DND-41 (cell line): ENCODE measurements around the gene CFAP97.

ENCODE experiments used
- ATAC-seq: fragments of 200-7000 bp; cut with Tn5 transposase; 3 replicates; pipeline ENCODE4 v1.9.1; 2021; ENCODE audit warnings: low read depth; ENCODE audit not compliant: insufficient read depth
- DNase-seq: peaks from one replicate; pipeline ENCODE4 v3.0.0-alpha.2; 2020
- H2AFZ ChIP-seq: 2 replicates; pipeline ENCODE4 v1.6.0; 2012; ENCODE audit warnings: low read depth, low read length
- H3K27ac ChIP-seq: 2 replicates; pipeline ENCODE4 v1.5.1; 2012; ENCODE audit warnings: low read length, inconsistent platforms
- H3K27me3 ChIP-seq: fragments of 200-600 bp; sonication (generic); 2 replicates; pipeline ENCODE4 v1.6.0; 2012; ENCODE audit warnings: low read length, mild to moderate bottlenecking, inconsistent platforms; ENCODE audit not compliant: insufficient read depth, poor library complexity
- H3K36me3 ChIP-seq: 2 replicates; pipeline ENCODE4 v1.5.1; 2012; ENCODE audit warnings: low read length, inconsistent platforms; ENCODE audit not compliant: insufficient read depth
- H3K4me1 ChIP-seq: 2 replicates; pipeline ENCODE4 v1.5.1; 2012; ENCODE audit warnings: mild to moderate bottlenecking, low read length; ENCODE audit not compliant: insufficient read depth
- H3K4me2 ChIP-seq: 2 replicates; pipeline ENCODE4 v1.6.0; 2012; ENCODE audit warnings: mild to moderate bottlenecking, moderate library complexity, low read length, inconsistent platforms; ENCODE audit not compliant: insufficient read depth
- H3K4me3 ChIP-seq, 2 experiments: fragments of 200-600 bp in 1 of 2; shearing (Covaris generic) in 1 of 2; 2 replicates each; pipeline ENCODE4 v1.5.1; 2012 to 2016; ENCODE audit warnings: inconsistent platforms in 2 of 2, low read length in 2 of 2, mild to moderate bottlenecking in 2 of 2, low read depth in 1 of 2, moderate library complexity in 1 of 2
- H3K79me2 ChIP-seq: 2 replicates; pipeline ENCODE4 v1.6.0; 2012; ENCODE audit warnings: low read length, inconsistent platforms; ENCODE audit not compliant: insufficient read depth
- H3K9ac ChIP-seq: 2 replicates; pipeline ENCODE4 v1.6.0; 2012; ENCODE audit warnings: low read depth, mild to moderate bottlenecking, inconsistent platforms, low read length, moderate library complexity
- H3K9me3 ChIP-seq: 2 replicates; pipeline ENCODE4 v1.5.1; 2012; ENCODE audit warnings: low read length, moderate library complexity, mild to moderate bottlenecking, inconsistent platforms; ENCODE audit not compliant: insufficient read depth, severe bottlenecking
- H4K20me1 ChIP-seq: 2 replicates; pipeline ENCODE4 v1.6.0; 2012; ENCODE audit warnings: low read length; ENCODE audit not compliant: insufficient read depth
- EZH2 ChIP-seq: IDR thresholded peaks from 3 replicates; pipeline ENCODE4 v1.6.1; 2012; ENCODE audit warnings: borderline replicate concordance, low read depth, mild to moderate bottlenecking, moderate library complexity, low read length, inconsistent platforms; ENCODE audit not compliant: severe bottlenecking
- TF ChIP-seq, protein P1 (sequence below): IDR thresholded peaks from 2 replicates; pipeline ENCODE4 v1.5.1; 2012; ENCODE audit warnings: borderline replicate concordance, low read length, moderate library complexity, mild to moderate bottlenecking; ENCODE audit not compliant: poor library complexity, severe bottlenecking; ENCODE audit errors: extremely low read depth

Gene CFAP97

DNA sequence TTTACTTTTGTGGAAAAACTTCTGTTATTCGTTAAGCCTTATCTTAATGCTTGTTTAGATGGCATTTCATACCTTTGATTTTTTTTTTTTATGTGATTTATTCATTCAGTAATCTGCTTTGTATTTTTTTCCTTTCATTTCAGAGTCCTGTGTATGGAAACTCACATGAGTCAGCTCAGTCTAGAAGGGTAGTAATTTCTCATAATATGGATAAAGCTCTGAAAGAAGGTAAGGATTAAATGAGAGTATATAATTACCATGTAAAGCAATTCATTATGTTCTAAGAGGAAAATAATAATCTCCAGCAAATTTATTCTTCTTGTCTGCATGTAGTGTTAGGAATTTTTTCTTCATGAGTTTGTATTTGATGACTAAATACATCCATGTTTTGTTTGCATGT is 43.4 kb upstream of the CFAP97 start:
- Histone ChIP-seq H3K4me2 (no peak overlapping the region), H3K79me2 (no peaks in the 10 kb centered on the region), H2AFZ (no peak overlapping the region), H3K27ac (no peak overlapping the region), H3K4me3 (no peak overlapping the region), H3K9me3 (no peaks in the 10 kb centered on the region), H3K27me3 (peaks cover 10% of the 10 kb centered on the region), H4K20me1 (no peaks in the 10 kb centered on the region), H3K36me3 (no peaks in the 10 kb centered on the region), H3K9ac (no peak overlapping the region), H3K4me1 (no peaks in the 10 kb centered on the region)
- no peak for DNase-seq
- TF ChIP-seq, protein P1, sequence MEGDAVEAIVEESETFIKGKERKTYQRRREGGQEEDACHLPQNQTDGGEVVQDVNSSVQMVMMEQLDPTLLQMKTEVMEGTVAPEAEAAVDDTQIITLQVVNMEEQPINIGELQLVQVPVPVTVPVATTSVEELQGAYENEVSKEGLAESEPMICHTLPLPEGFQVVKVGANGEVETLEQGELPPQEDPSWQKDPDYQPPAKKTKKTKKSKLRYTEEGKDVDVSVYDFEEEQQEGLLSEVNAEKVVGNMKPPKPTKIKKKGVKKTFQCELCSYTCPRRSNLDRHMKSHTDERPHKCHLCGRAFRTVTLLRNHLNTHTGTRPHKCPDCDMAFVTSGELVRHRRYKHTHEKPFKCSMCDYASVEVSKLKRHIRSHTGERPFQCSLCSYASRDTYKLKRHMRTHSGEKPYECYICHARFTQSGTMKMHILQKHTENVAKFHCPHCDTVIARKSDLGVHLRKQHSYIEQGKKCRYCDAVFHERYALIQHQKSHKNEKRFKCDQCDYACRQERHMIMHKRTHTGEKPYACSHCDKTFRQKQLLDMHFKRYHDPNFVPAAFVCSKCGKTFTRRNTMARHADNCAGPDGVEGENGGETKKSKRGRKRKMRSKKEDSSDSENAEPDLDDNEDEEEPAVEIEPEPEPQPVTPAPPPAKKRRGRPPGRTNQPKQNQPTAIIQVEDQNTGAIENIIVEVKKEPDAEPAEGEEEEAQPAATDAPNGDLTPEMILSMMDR = no peak
- no peak for TF ChIP-seq EZH2
- ATAC-seq = no peak

DNA sequence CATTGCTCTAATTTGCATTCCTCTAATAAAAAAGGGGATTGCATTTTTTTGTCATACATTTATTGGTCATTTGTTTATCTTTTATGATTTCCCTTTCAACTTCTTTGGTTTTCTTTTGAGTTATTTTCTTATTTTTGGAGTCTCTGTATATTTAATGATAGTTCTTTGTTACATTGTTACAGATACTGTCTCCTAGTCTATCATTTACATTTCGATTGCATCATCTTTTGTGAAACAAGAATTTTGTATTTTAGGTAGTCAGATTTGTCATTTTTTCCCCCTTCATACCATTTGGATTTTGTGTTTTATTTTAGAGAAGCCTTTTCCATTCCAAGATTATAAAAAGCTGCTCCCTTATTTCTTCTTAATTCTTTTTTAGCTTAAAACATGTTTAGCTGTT is 42.7 kb upstream of the CFAP97 start:
- H3K9me3 ChIP-seq = no peaks in the 10 kb centered on the region
- no peaks in the 10 kb centered on the region for H3K79me2 ChIP-seq
- ATAC-seq (no peak), DNase-seq (no peak)
- H3K4me2 ChIP-seq = no peak overlapping the region
- H2AFZ ChIP-seq = no peak overlapping the region
- no peaks in the 10 kb centered on the region for H3K36me3 ChIP-seq
- no peak overlapping the region for H3K4me3 ChIP-seq
- peaks cover 10% of the 10 kb centered on the region for H3K27me3 ChIP-seq
- H3K4me1 ChIP-seq = no peaks in the 10 kb centered on the region
- TF ChIP-seq EZH2 = no peak
- TF ChIP-seq, protein P1 = no peak
- H3K27ac ChIP-seq = no peak overlapping the region
- H3K9ac ChIP-seq = no peak overlapping the region
- H4K20me1 ChIP-seq = no peaks in the 10 kb centered on the region

DNA sequence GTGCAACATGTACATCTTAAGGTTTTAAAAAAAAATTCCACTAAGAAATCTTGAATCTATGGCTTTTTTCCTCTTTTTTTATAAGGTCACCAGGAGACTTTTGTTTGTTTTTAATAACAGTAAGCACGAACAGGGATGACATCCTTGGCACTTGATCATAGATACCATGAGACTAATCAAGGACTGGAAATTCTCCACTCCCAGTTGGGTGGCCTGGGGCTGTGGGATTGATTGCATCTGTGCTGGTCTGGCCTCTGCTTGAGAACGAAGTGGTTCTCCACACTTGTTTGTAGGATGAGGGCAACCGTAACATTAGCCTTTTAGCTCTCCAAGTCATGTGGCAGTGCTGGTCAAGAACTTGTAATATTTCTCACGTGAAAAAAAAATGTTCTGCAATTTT is 41.0 kb upstream of the CFAP97 start:
- Histone ChIP-seq H4K20me1 (no peaks in the 10 kb centered on the region), H3K4me1 (no peaks in the 10 kb centered on the region), H2AFZ (no peak overlapping the region), H3K4me2 (no peak overlapping the region), H3K27ac (no peak overlapping the region), H3K4me3 (no peak overlapping the region), H3K36me3 (no peaks in the 10 kb centered on the region), H3K27me3 (peaks cover 10% of the 10 kb centered on the region), H3K9me3 (no peaks in the 10 kb centered on the region), H3K9ac (no peak overlapping the region), H3K79me2 (no peaks in the 10 kb centered on the region)
- ATAC-seq (no peak), DNase-seq (no peak)
- TF ChIP-seq, protein P1 = no peak
- no peak for TF ChIP-seq EZH2

DNA sequence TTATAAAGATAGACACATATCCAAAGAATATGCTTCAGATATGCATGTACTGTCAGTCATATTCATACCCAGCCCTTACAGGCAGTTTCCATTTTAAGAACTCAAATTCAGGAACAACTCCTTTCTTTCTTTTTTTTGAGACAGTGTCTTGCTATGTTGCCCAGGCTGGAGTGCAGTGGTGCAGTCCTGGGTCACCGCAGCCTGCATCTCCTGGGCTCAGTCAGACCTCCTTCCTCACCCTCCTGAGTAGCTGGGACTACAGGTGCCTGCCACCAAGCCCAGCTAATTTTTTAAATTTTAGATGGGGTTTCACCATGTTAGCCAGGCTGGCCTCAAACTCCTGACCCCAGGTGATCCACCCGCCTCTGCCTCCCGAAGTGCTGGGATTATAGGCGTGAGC is 40.1 kb upstream of the CFAP97 start:
- H3K27ac ChIP-seq = no peak overlapping the region
- H3K9ac ChIP-seq = no peak overlapping the region
- ATAC-seq = no peak
- no peaks in the 10 kb centered on the region for H3K79me2 ChIP-seq
- no peaks in the 10 kb centered on the region for H3K36me3 ChIP-seq
- H3K4me3 ChIP-seq = no peak overlapping the region
- no peaks in the 10 kb centered on the region for H3K4me1 ChIP-seq
- peaks cover 8% of the 10 kb centered on the region for H3K27me3 ChIP-seq
- no peak overlapping the region for H2AFZ ChIP-seq
- TF ChIP-seq EZH2 = no peak
- TF ChIP-seq, protein P1 = no peak
- no peak for DNase-seq
- no peaks in the 10 kb centered on the region for H4K20me1 ChIP-seq
- no peaks in the 10 kb centered on the region for H3K9me3 ChIP-seq
- no peak overlapping the region for H3K4me2 ChIP-seq
